Suppressor macrophage treated with lipopolysaccharide for 4 hours (primary cell): Measurements from ENCODE around the gene SLC20A1.

Experiments used
- DNase-seq: peaks from one replicate; pipeline ENCODE4 v3.0.0-alpha.2; 2020

SLC20A1 gene

DNA sequence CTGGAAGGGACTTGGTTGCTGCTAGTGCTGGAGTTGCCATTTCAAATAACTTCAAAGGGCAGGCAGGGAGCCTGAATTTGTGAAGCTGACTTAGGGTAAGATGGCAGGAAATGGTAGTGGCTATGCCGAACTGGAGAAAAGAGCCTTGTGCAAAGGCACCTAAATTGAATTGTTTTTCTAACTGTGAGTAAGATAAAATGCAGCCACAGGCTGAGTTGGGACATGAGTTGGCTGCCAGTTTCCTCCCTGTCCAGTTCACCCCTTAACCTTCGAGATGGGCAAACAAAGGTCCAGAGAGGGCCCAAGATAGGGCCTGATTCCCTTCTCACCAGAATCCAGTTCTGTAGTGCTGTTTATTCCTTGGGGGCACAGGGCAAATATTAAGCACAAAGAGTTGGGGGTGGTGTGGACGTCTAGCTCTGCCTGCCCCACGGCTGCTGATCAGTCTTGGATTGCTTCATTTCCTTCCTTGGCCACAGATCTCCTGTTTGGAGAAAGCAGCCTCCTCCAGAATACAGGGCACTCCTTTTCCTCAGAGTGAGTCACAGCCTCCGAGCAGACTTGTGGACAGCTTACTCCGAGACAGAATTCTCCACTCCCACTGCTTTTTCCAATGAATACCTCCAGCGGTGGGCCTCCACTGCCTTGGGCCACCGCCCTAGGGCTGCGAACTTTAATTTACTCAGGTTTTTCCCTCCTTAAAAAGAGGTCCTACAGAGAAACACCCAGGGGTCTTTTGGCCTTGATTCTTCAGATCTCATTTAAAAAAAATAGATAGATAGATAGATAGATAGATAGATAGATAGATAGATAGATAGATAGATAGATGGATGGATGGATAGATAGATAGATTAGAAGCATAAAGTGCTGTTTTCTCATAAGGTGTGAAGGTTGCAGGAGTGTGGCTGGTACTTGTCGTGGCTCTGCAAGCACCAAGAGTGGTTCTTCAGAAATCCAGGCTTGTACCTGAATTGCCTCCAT lies 18.4 kb upstream of the SLC20A1 start:
- peak; percentile 80 for DNase-seq

DNA sequence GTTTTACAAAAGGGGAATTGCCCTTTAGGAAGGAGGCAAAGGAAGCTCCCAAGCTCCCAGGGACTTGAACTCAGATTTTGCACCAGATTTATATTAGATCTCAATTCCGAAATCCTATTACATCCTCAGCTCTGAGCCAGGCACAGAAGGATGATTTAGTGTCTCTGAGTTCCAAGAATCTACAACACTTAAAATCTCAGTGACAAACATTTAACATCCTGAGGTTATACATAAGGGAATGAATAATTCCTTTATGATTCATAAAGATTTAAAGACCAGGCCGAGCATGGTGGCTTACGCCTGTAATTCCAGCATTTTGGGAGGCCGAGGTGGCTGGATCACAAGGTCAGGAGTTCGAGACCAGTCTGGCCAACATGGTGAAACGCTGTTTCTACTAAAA lies 16.5 kb upstream of the SLC20A1 start:
- DNase-seq = no peak

DNA sequence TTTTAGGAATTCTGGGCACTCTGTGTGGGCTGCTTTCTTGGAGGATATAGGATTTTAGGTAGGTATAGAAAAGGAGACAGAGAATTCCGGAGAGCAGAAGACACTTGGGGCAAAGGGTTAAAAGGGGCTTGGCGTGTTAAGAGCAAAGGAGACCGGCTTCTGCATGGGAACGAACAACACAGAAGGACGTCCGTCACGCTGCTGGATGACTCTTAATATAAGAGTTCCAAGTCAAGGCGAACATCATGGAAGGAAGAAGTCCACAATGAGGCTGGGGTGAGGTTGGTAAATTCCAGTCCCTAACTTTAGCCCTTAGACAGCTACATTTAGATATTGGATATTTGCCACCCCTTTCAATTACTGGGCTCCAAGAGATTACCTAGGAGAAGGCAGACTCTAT lies 15.9 kb upstream of the SLC20A1 start:
- no peak for DNase-seq

DNA sequence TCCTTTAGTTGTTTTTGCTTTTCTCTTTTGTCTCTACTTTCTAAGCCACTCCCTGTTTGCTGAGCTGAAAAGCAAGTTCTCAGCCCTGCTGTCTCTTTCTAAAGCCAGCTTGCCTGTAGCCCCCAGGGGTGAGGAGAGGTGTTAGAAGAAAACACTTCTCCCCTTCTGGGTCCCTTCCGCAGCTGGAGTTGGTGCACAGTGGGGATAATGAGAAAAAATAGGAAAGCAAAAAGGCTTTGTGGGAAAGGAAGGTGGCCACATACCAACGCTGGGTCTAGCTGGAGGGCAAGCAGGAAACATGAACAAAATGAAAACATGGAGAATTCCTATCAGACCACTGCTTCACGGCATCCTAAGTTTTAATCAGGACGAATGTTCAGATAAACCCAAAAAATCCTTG lies 15.5 kb upstream of the SLC20A1 start:
- DNase-seq = no peak

DNA sequence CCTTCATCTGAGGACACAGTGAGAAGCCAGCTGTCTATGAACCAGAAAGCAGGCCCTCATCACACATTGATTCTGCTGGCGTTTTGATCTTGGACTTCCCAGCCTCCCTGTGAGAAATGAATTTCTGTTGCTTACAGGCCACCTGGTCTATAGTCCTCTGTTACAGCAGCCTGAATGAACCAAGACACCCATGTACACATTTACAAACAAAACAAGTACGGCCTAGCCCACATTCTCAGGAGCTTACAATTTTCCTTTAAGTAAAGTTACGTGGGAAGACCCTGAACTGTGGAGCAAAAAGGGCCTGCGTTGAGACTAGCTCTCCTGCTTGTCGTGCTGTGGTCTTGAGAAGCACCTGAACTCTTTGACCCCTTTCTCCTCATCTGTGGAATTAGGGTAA lies 12.0 kb upstream of the SLC20A1 start:
- no peak for DNase-seq

DNA sequence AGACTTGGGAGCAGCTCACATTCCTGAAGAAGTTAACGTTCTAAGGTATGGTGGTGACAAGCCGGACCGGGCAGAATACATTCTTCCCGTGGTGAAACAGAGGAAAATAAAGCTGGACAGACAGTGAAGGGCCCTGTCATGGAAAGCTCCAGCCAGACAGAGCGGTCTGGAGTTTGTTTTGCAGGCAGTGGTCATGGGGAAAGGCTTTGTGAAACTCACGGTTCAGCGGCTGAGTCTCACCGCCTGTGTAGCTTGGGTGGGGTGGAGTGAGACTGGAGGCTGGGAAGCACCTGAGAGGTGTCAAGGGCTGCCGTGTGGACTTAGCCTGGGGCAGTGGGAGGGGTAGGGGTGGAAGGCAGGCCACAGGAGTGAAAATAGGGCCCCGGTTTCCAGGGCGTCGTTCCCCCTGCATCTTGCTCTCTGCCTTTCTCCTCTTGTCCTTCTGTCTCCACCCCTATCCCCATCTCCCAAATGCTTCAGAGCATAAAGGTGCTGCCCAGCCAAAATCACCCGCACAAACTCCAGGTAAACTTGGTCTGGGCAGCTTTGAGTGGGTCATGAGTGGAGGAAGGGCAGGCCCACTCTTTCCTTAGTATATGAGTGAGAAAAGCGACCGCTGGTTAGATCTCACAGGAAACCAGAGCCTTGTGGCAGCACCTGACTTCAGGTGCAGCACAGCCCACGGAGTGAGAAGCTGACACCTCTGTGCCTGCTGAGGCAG lies 11.4 kb upstream of the SLC20A1 start:
- no peak for DNase-seq

DNA sequence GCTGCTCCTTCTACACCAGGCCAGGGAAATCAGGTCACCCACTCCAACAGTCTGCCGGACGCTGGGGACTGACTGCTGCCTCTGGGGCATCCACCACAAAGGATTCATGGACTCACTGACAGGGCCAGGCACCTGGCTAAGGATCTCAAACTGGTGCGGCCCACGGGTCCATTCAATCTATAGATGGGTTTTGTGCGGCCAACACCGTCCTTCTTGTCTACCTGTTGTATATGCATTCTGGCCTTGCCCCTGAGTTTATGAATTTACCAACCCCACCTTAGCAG lies 10.9 kb upstream of the SLC20A1 start:
- DNase-seq = no peak

DNA sequence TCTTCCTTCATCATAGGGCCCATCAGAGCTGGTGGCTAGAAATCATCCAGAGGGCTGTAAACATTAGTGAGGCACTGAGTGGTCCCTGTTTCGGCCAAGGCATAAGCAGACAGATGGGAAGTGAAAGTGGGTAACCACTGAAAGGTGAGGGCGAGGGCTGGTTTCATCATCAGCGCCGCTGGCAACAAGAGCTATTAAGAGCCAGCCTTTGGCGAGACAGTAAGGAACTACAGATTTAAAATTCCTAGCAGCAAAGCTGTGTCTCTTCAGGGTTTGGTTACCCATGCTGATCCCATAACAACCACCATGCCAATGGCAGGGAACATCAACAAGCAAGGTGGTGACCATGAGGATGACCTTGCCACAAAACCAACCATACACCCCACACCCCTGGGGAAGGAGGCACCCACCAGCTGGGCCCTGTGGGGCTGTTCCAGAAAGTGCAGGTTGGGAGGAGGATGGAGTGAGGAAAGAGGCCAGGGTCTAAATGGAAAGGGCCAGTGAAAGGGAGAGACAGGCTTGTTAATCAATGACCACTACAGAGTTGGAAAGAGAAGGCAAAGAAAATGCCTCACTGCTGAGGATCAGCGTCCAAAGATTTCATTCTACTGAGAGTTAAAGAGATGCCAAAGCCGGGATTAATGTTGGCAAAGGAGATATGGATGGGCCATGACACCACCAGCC lies 9.0 kb upstream of the SLC20A1 start:
- no peak for DNase-seq

DNA sequence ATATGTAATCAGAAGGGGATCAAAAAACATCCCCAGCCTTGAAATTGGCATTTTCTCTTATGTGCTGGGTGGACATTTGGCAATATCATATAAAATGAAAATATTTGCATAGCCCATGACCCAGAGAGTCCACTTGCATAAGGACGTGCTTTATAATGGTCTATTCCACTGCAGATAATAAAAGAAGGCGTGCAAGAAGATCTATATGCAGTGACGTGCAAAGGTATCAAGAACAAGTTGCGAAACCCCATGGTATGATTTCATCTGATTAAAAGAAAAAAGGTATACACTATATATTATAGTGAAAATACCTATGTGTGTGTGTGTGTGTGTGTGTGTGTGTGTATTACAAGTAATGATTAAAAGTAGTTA lies 8.5 kb upstream of the SLC20A1 start:
- DNase-seq = no peak

DNA sequence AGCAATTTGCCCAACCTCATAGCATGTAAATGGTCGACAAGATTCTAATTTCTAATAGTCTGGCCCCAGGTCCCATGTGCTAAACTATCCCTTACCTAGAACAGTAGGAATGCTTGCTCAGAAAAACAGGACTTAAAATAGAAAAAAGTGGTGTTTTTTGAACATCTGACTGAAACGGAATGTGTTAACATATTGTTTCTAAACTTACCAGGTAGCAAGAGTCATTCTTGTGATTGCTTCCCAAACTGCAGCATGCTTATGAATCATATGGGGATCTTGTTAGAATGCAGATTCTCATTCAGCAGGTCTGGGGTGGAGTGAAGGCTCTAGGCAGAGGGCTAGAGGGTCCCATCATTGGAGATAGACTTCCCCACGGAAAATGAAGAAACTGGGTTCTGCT lies 5.8 kb upstream of the SLC20A1 start:
- peak; percentile 28 for DNase-seq

DNA sequence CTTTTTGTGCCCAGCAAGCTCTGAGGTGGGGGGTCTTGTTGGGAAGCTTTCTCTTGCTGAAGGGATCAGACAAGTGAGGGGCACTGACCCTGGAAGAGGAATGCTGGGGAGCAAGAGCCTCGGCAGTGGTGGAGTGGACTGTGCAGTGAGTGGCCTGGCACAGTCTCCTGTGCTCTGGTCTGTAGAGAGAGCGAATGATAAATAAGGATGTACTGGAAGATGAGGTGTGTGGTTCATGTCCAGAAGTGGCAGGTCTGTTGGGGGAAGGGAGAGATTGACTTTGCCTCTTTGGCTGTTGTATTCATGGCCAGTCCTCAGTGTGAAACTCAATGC lies 5.3 kb upstream of the SLC20A1 start:
- DNase-seq = no peak

DNA sequence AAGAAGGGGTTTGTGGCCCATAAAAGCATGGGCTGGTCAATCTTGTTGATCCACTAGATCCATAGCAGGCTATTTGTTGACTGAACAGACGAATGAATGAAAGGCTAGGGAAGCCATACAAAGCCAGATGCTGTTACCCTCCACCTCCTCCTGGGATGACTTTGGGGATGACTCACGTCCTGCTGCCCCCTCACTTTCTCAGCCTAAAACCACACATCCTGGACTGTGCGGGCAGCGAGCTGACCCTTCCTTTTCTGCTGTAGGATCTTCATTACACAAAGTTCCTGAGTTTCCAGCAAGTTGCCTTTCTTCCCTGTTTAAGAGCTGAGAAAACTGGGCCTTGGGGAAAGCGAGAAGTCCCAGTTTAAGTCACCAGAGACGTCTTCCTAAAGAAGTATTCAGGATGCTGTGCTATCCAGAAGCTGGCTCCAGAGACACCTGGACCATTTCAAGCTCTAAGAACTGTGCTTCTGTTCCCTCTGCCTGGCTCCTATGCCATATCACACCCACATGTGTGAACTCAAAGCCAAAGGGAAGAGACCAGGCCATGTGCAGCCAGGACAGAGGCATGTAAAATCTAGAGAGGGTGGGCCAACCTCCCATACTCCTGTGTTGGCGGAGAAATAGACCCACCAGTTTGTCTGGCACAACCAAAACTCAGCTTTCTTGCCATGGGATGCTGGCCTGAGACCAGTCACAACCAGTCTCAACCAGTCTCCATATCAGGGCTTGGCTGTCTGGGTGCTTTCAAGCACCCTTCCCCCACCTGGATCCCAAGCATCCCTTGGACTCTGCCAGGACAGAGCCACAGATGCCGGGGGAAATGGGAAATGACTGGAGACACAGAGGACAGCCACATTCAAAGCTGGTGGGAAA lies 4.7 kb upstream of the SLC20A1 start:
- DNase-seq = peak; percentile 58

DNA sequence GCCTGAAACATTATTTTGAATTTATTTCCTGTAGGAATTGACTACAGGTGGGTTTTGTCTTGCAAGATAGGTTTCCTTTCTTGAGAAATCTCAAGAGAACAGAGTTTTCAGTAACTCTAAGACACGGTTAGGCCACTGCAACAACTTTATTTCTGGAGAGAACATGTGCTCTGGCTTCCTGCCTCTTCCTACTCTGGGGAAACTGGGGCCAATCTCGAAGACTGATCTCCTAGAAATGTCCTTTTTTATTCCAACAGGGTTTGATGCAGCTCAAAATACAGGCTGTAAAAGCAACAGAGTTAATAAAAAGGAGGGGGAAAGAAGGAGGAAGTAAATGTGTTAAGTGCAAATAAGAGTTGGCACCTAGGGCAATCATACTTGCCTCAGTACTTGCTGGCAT lies 4.0 kb upstream of the SLC20A1 start:
- DNase-seq = no peak

DNA sequence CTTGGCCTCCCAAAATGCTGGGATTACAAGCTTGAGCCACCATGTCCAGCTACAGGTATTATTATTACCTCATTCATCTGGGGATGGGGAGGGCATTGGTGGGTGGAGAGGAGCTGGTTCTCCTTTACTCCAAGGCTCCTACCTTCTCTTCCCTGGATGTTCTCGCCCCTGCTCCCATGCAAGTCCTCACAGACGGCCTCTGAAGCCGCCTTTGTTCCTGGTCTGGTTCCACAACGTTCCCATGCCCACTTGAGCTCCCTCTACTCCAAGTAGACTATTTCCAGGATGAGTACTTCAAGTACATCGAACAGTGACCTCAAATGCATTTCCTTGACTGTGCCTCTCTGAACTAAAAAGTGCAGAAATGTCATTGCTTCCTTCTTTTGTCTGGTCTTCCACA lies 3.2 kb upstream of the SLC20A1 start:
- no peak for DNase-seq

DNA sequence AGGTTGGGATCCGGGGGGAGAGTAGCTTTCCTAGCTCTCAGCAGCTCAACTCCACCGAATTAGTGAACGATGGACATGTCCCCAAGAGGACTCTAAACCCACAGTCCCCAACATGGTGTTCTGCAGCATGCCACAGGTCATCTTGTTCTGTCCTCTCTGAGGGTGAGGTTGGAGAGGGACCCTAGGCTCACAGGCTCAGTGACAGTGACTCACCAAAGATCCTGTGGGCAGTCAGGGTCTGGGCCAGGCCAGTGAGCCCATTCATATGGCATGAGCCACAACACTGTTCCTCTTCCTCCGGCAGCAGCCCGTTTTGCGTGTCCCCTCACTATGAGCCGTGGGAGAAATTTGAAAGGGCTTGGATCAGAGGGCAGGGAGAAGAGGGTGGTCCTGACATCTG lies 2.8 kb upstream of the SLC20A1 start:
- DNase-seq = peak; percentile 71

DNA sequence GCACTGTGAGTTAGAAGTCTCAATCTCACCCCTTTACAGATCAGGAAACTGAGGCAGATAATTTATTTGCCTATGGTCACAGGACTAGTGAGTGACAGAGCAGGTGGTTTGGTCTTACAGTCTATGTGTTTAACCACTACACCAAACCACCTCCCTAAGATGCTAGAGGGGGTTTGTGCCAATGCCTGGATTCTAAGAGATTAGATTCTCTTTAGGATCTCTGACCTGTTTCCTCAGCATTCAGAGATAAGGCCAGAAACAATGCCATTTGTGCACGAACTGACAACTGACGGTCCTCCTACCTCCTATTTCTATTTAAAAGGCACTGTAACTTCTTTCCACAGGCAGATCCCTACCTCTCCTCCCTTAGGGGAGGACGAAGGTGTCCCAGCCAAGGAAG lies 2.3 kb upstream of the SLC20A1 start:
- DNase-seq = no peak

DNA sequence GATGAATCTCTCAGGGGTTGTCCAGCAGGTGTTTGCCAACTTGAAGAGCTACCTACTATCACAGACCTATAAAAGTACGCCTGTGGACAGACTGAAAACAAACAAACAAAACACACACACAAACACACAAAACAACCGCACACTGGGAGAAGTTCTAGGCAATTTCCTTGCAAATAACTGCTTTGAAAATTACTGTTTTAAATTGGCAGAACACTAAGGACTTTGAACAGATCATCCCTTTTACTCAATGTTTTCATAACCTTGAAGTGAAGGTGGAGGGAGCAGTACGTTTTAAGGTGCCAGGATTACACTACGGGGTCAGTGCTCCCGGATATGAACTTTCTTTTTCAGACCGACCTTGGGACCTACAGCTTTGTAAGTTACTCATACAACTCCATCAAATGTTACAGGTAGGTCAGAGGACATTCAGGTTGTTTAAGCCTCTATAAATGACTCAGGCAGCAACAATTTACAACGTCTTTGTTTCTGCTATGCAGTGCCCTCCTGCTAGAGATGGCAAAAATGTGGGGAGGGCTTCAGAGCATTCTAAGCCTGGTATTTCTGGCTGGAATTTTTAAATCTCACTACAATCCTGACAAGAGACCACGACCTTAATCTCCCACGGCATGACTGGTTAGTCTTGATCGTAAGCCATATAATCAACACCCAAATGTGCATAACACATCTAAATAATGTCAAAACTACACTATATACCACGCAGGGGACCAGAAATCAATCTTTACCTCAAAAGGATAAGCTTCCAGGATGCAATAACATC lies 1.4 kb upstream of the SLC20A1 start:
- no peak for DNase-seq

DNA sequence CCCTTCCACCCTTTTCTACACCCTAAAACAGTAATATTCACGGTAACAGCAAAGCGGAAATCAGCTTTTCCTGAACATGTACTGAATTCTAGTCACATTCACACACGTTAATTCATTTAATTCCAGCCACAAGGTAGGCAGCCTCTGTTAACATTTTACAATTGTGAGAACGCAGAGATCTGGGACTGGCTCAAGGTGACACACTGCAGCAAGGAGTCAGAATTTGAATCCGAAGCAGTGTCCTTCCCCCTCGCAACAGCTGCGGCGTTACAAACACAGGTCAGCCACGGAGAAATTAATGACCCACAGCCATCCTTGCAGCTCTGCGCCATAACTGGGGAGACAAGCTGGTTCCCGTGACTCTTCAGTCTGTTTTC lies 818 bp upstream of the SLC20A1 start:
- DNase-seq = no peak

DNA sequence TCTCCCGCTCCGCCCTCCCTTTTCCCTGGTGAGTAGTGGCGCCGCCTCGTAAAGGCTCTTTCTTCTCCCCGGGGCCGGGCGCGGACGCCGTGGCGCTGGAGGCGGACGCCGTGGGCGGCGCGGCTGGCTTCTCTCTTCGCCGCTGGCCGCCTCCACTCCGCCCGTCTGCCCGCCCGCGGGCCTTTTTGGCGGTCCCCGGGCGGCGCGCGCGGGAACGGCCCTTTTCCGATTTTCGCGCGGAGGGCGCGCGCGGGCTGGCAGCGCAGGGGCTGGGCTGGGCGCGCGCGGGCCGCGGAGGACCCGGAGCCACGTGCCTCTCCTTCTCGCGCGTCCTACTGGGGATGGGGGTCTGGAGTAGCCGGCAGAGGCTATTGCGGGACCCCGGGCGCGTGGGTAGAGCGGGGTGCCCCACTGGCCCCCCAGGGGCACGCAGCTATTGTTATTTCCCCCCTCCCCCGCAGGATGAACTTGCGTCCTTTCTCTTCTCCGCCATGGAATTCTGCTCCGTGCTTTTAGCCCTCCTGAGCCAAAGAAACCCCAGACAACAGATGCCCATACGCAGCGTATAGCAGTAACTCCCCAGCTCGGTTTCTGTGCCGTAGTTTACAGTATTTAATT lies 472 bp downstream of the SLC20A1 start:
- DNase-seq = no peak

DNA sequence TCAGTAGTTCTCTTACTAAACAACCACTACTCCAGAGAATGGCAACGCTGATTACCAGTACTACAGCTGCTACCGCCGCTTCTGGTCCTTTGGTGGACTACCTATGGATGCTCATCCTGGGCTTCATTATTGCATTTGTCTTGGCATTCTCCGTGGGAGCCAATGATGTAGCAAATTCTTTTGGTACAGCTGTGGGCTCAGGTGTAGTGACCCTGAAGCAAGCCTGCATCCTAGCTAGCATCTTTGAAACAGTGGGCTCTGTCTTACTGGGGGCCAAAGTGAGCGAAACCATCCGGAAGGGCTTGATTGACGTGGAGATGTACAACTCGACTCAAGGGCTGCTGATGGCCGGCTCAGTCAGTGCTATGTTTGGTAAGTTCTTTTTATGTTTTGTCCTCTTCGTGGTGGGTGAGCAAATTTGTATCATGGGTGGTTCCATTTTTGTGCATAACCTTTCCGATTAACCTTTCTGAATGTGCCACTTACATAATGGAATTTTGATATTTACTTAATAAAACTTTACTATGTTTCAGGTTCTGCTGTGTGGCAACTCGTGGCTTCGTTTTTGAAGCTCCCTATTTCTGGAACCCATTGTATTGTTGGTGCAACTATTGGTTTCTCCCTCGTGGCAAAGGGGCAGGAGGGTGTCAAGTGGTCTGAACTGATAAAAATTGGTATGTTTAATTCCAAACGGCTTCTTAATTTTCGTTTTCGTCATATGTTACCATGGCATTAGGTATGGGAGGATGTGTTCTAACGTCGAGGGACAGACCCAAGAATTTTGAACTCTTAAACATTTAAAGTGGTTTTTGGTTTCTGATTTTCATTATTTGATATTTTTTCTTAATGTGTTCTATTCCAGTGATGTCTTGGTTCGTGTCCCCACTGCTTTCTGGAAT lies 1.3 kb downstream of the SLC20A1 start:
- DNase-seq = no peak

DNA sequence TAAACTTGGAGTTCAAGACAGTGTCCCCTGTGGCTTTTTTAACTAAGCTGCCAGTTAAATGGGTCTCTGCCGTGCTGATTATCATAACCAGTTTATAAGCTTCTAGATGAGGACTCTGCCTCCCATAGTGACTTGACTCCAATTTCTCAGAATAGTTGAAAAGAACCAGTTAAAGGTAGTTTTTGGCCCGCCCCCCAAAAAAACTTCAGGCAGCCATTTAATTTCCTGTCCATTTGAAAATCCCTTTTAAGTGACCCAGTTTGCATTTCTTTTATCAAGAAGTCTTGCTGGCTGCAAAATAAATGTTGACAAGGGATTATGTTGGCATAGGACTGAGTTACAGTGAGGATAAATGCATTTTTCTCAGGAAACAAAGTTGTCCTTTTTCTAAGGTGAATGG lies 2.3 kb downstream of the SLC20A1 start:
- no peak for DNase-seq
